ENCODE measurements around the gene BSND. TPM values are rescaled to one million over a fixed set of nuclear protein-coding genes. Genes with fewer than 3 reads are reported as not detected.

BSND gene
- total RNA-seq, 4 donors from 2014 or later, result not detected

DNA sequence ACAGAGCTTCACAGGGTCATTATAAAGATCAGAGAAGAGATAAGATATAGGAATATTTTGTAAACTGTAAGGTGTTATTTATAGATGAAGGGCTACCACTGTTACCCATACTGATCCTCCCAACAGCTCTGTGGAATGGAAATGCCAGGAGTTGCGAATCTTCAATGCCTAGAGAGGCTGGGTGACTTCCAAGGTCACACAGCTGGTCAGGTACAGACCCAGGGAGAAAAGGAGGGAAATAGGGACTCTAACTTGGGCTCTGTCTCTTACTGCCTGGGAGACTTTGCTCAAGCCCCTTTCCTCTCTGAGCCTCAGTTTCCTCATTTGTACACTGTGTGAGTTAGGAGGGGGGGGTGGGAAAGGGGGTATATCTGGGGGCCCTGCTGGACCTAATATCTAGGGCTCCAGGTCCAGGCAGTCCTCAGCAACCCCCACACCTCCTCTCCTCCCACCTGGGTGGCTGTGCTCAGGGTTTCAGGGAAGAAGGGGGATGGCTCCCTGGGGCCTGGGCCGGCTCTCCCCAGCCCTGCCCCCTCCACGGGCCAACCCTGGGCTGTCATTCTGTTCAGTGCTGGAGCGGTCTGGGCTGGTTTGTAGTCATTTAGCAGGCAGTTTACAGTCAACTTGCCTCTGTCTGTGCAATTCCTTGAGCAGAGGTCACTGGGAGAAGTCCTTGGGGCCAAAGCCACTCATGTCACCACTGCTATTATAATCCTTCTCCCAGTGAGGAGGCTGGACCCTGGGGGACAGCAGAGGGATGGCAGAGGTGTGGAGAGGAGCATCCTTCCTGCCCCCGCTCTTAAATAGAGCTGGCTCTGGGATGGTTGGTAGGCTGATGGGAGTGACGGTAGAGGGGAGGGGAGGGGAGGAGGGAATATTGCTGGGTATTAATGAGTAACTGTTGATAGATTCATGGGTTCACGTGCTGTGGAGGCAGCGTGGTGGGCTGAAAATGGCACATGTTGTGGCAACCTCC, 1.7 kb downstream of the BSND start:
- in situ Hi-C loops (cut with MboI; ENCODE audit: low sequenced_read_pairs in 4 of 4), result no loop called here
- no peak for ATAC-seq
- intact Hi-C loops (cut with DNase I; ENCODE audit: low total_unique reads), result no loop called here
- Histone ChIP-seq H3K36me3 (no peaks in the 10 kb centered on the region), H3K9me3 (no peaks in the 10 kb centered on the region), H3K4me1 (peaks cover 0 to 6% of the 10 kb centered on the region in 2 donors), H3K4me3 (no peak overlapping the region), H3K27ac (no peak overlapping the region), H3K27me3 (peaks cover 13 to 16% (median 14%) of the 10 kb centered on the region in 3 donors)
- TF ChIP-seq POLR2A (IDR thresholded peaks at IDR 0.05), result no peak
- TF ChIP-seq, protein P1, sequence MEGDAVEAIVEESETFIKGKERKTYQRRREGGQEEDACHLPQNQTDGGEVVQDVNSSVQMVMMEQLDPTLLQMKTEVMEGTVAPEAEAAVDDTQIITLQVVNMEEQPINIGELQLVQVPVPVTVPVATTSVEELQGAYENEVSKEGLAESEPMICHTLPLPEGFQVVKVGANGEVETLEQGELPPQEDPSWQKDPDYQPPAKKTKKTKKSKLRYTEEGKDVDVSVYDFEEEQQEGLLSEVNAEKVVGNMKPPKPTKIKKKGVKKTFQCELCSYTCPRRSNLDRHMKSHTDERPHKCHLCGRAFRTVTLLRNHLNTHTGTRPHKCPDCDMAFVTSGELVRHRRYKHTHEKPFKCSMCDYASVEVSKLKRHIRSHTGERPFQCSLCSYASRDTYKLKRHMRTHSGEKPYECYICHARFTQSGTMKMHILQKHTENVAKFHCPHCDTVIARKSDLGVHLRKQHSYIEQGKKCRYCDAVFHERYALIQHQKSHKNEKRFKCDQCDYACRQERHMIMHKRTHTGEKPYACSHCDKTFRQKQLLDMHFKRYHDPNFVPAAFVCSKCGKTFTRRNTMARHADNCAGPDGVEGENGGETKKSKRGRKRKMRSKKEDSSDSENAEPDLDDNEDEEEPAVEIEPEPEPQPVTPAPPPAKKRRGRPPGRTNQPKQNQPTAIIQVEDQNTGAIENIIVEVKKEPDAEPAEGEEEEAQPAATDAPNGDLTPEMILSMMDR (IDR thresholded peaks at IDR 0.05 in 4 of 5, conservative IDR thresholded peaks at IDR 0.05 in 1 of 5), result no peak
- no peak for DNase-seq

DNA sequence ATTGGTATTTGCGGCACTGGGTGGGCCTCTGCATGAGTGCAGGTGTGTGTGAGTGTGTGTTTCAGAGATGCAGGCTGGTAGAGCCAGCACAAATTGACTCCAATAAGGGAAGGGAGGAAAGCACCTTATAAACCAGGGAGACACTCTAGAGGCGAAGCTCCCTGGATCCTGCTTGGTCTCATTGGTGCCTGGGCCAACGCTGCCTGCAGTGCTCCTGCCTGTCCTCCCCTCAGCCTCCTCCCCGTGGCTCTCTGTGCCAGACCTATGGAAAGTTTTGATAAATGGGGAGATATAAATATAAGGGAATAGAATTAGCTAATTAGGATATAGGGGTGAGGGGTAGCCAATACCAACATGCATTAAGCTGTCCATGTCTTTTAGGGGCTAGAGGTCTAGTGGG, 2.6 kb downstream of the BSND start:
- DNase-seq (no peak), ATAC-seq (no peak)
- Histone ChIP-seq H3K27me3 (peaks cover 13 to 16% (median 14%) of the 10 kb centered on the region in 3 donors), H3K9me3 (no peaks in the 10 kb centered on the region), H3K4me3 (no peak overlapping the region), H3K27ac (no peak overlapping the region), H3K4me1 (peaks cover 0 to 6% of the 10 kb centered on the region in 2 donors), H3K36me3 (no peaks in the 10 kb centered on the region)
- TF ChIP-seq, protein P1 (IDR thresholded peaks at IDR 0.05 in 4 of 5, conservative IDR thresholded peaks at IDR 0.05 in 1 of 5), result no peak
- no peak for TF ChIP-seq POLR2A (IDR thresholded peaks at IDR 0.05)
- in situ Hi-C loops (cut with MboI; ENCODE audit: low sequenced_read_pairs in 4 of 4), result no loop called here
- intact Hi-C loops (cut with DNase I; ENCODE audit: low total_unique reads), result no loop called here

DNA sequence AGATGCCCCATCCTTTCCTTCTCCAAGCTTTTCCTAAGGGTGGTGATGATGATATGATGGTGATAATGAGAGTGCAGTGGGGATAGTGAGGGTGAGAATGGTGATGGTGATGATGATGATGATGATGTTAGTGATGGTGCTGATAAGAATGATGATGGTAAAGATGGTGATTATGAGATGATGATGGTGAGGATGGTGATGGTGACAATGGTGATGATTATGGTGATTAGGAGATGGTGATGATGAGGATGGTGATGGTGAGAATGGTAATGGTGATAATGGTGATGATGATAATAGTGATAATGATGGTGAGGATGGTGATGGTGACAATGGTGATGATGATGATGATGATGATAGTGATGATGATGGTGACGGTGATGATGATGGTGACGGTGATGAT, 4.0 kb downstream of the BSND start:
- no peak for TF ChIP-seq POLR2A (IDR thresholded peaks at IDR 0.05)
- TF ChIP-seq, protein P1 (IDR thresholded peaks at IDR 0.05 in 4 of 5, conservative IDR thresholded peaks at IDR 0.05 in 1 of 5), result no peak
- Histone ChIP-seq H3K4me3 (no peak overlapping the region), H3K9me3 (no peaks in the 10 kb centered on the region), H3K36me3 (no peaks in the 10 kb centered on the region), H3K27me3 (peaks cover under 1 to 6% (median 3%) of the 10 kb centered on the region in 3 donors), H3K4me1 (no peaks in the 10 kb centered on the region), H3K27ac (no peak overlapping the region)
- intact Hi-C loops (cut with DNase I; ENCODE audit: low total_unique reads) (no loop called here), in situ Hi-C loops (cut with MboI; ENCODE audit: low sequenced_read_pairs in 4 of 4) (no loop called here)
- DNase-seq (no peak), ATAC-seq (no peak)

DNA sequence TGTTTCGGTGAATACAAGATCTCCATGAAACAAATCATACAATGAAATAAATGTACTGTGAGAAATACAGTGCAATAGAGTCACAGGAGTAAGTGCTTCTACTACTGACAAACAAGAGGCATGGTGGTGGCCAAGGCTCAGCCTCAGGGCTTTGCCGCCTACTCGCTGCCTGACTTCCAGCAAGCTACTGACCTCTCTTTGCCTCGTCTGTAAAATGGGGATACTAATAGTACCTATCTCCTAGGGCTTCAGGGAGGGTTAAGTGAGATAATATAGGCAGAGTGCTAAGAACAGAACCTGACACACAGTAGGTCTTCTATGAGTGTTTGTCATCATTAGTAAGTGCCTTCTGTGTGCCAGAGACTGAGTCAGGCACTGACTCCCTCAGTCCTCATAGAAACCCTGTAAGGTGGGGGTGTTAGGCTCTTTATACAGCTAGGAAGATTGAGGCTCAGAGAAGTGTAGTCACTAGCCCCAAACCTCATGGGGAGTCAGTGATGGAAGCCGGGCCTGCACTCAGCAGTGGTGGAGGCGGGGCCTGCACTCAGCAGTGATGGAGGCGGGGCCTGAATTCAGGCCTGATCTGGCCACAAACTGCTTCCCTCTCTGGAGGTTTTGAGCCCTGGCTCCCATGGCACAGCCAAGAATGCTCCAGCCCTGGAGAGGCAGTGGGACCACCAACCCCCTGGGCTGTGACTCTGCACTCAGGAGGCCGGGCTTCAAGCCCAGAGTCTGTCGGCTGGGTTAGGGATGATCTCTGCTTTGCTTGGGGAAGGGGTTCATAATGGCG, 6.8 kb downstream of the BSND start:
- intact Hi-C loops (cut with DNase I; ENCODE audit: low total_unique reads) (no loop called here), in situ Hi-C loops (cut with MboI; ENCODE audit: low sequenced_read_pairs in 4 of 4) (no loop called here)
- no peaks in the 10 kb centered on the region for H3K4me1 ChIP-seq
- H3K36me3 ChIP-seq, result no peaks in the 10 kb centered on the region
- no peaks in the 10 kb centered on the region for H3K9me3 ChIP-seq
- H3K4me3 ChIP-seq, result no peak overlapping the region
- ATAC-seq, result no peak
- no peak for TF ChIP-seq POLR2A (IDR thresholded peaks at IDR 0.05)
- H3K27ac ChIP-seq, result no peak overlapping the region
- no peaks in the 10 kb centered on the region for H3K27me3 ChIP-seq
- no peak for DNase-seq

DNA sequence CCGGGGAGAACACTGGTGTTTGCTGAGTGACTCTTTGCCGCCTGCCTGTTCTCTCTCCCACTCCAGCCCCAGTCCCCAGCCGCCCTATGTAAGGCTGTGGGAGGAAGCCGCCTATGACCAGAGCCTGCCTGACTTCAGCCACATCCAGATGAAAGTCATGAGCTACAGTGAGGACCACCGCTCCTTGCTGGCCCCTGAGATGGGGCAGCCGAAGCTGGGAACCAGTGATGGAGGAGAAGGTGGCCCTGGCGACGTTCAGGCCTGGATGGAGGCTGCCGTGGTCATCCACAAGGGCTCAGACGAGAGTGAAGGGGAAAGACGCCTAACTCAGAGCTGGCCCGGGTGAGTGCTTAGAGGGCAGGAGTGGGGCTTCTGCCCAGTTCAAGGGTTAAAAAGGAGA, 8.2 kb downstream of the BSND start:
- Histone ChIP-seq H3K27ac (no peak overlapping the region), H3K4me3 (no peak overlapping the region), H3K4me1 (no peaks in the 10 kb centered on the region), H3K27me3 (no peaks in the 10 kb centered on the region), H3K36me3 (no peaks in the 10 kb centered on the region), H3K9me3 (no peaks in the 10 kb centered on the region)
- intact Hi-C loops (cut with DNase I; ENCODE audit: low total_unique reads) (no loop called here), in situ Hi-C loops (cut with MboI; ENCODE audit: low sequenced_read_pairs in 4 of 4) (no loop called here)
- TF ChIP-seq, protein P1 (IDR thresholded peaks at IDR 0.05 in 4 of 5, conservative IDR thresholded peaks at IDR 0.05 in 1 of 5), result no peak
- TF ChIP-seq POLR2A (IDR thresholded peaks at IDR 0.05), result no peak
- ATAC-seq, result no peak
- DNase-seq, result no peak

Data from gastrocnemius medialis (tissue), 4 donors.